Breast epithelium (tissue), 3 donors: Measurements from ENCODE around the gene ATG16L2.

Experiments
- CTCF ChIP-seq, 3 donors: fragments of 450-650 bp; IDR thresholded peaks; one replicate each; pipeline ENCODE4 v1.5.1; 2016 to 2017; ENCODE audit warnings: antibody characterized with exemption in 3 of 3, mild to moderate bottlenecking in 3 of 3, moderate library complexity in 3 of 3
- POLR2A ChIP-seq: fragments of 450-650 bp; IDR thresholded peaks from one replicate; pipeline ENCODE4 v1.6.1; 2016; ENCODE audit warnings: antibody characterized with exemption, mild to moderate bottlenecking, moderate library complexity

GRCh38 chr11:72784662-72785061 lies 29.5 kb upstream of the ATG16L2 start:
- no peak for TF ChIP-seq POLR2A
- no peak for TF ChIP-seq CTCF (IDR thresholded peaks at IDR 0.05)
